NCI-H748 treated with DMSO at 0.1 percent for 48 hours (cell line): ENCODE results near the gene ALX3.

ENCODE experiments used
- DNase-seq: peaks from one replicate; lab custom pipeline; 2025; lab: John Stamatoyannopoulos, UW

ALX3 gene

GRCh38 chr1:110070671-110071242 is at the start of gene ALX3:
Gene ALX3 (minus strand): TSS chr1:110070672. CDS start chr1:110070612, 60 bp downstream.
- peak; percentile 19 for DNase-seq

DNA sequence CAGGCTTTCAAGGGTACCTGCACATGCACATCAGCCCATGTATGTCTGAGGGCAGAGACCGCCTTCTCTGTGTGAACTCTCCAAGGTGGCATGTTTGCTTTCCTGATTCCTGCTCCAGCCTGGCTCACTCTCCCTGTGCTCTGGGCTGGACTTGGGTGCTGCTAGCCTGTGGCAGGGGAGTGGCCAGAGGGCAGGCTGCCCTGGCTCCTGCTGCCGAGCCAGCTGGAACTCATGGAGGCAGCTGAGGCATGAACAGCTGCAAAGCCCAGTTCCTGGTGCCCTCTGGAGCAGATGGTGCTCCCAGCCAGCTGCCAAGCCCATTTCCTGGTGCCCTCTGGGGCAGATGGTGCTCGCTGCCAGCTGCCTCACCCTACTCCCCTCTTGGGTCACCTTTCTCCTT is 49.4 kb upstream of the ALX3 start:
- no peak for DNase-seq

GRCh38 chr1:110118636-110119396 is 48.3 kb upstream of the ALX3 start:
- no peak for DNase-seq

DNA sequence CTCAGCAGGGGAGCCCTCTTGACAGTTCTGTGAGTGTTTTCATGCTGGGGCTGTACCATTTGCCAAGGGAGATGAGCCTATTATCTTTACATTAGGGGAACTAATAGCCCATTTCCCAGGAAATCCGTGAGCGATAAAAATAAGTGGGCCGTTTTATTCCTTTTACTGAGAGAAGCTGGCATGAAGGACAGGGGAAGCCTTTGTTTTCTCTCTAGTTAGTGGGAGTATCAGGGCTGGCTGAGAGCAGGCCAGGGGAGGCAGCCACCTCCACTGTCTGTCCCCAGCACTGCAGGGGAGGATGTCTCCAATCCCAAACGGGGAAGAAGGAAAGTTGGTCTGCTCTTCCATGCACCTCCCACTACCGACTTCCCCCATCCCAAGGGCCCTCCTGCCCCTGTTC is 44.3 kb upstream of the ALX3 start:
- peak; percentile 71 for DNase-seq

GRCh38 chr1:110114173-110114572 is 43.7 kb upstream of the ALX3 start:
- no peak for DNase-seq

DNA sequence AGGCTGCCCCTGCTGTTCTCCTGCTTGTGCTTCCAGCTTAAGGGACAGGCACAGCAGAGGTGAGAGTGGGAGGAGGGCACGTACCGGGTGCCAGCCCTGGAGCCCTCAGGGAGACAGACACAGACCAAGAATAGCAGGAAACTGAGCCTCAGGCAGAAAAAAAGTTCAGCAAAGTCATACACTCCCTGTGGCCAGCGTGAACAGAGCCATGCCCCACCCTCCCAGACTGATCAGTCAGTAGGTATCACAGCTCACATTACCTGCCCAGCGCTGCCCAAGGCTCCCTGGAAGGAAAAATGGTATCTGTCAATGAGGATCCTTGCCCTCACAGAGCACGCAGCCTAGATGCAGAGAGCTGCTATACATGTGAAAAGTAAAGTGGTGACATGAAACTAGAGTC is 43.1 kb upstream of the ALX3 start:
- no peak for DNase-seq

GRCh38 chr1:110112656-110113055 is 42.2 kb upstream of the ALX3 start:
- DNase-seq, result no peak

GRCh38 chr1:110112143-110112542 is 41.7 kb upstream of the ALX3 start, which contains the start of gene UBL4B:
Gene UBL4B (plus strand): TSS chr1:110112443. CDS start chr1:110112535, 92 bp downstream.
- DNase-seq, result no peak

GRCh38 chr1:110111081-110111480 is 40.6 kb upstream of the ALX3 start:
- DNase-seq, result no peak

DNA sequence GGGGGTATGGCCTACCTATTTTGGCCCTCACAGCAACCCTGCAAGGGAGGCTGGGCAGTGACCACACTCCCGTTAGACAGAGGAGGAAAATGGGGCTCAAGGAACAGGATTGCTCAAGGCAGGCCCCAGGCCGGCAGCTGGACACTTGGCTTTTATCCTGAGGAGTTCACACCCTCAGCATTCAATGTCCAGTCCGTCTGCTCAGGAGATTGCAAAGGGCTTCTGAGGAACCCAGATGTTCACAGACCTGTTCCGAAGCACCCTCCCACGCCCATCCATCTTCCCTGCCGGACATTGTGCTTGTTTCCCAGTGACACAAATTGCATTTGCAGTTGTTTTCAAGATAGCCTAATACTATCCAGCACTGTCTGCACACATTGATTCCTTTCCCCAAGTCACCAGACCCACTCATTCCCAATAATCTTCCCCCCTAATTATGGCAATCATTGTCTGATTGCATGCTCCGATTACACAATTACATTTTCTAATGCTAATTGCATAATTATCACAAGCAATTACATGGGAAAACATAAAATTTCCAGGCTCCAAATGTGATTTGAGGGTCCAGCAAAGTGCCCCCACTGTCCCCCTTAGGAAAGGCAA is 37.5 kb upstream of the ALX3 start:
- DNase-seq, result no peak

GRCh38 chr1:110106013-110106941 is 35.8 kb upstream of the ALX3 start:
- peak; percentile 28 for DNase-seq

- no peak for DNase-seq
These were observed 31.6 kb upstream of the ALX3 start for GRCh38 chr1:110102081-110102480.

DNA sequence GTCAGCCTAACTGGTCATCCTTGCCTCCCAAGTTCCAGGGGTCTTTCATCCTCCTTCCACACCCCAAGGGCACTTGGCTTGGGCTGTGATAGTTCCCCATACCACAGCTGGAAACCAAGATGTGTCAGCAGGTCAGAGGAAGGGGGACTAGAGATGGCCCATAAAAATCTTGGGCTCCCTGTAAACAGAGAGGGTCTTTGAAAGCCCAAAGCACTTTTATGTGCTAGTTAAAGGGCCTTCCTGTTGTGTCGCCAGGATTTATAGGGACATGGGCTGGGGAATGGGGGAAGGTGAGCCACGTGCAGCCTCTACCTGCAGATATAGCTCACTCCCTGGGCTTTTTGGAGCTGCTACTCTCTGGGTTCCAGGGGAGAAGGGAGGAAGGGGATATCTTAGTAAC is 29.9 kb upstream of the ALX3 start:
- no peak for DNase-seq

DNA sequence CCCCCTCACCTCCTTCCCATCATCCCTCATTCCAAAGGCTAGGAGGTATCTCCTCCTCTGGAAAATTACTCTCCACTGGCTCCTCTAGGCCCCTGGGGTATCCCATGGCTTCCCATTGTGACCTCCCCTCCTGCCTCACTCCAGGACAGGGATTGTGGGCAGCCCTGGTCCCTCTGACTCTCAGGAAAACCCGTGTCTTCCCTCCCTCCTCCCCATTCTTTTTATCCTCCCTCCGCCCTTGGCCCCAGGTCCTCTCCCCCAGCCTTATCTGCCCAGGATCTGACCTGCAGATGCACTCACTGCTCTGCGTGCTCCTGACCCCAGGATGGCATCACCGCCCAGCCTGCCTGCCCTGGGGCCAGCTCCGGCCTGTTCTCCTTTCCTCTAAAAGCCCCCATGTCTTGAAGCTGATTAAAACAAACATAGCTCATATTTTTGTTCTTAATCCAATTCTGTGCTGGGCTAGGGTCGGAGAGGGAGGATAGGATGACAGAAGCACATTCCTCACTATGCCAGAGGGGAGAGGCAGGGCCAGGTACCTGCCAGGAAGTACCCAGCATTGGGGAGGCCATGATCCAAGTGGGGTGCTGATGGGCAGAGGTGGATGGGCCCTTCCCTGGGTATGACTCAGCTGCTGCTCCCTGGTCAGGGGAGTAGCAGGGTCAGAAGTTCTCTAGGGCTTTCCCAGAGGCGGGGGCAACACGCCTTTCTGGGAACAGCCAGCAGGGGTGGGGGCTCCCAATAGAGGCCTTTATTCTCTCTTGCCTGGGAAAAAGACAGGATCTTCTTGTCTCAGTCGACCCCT is 28.0 kb upstream of the ALX3 start:
- no peak for DNase-seq

GRCh38 chr1:110097507-110098221 is 27.2 kb upstream of the ALX3 start:
- no peak for DNase-seq

- no peak for DNase-seq
These were observed 24.6 kb upstream of the ALX3 start for GRCh38 chr1:110094931-110095654.

- DNase-seq, result no peak
These were observed 22.5 kb upstream of the ALX3 start for GRCh38 chr1:110092991-110093390.

GRCh38 chr1:110091791-110092190 is 21.3 kb upstream of the ALX3 start:
- DNase-seq, result no peak

DNA sequence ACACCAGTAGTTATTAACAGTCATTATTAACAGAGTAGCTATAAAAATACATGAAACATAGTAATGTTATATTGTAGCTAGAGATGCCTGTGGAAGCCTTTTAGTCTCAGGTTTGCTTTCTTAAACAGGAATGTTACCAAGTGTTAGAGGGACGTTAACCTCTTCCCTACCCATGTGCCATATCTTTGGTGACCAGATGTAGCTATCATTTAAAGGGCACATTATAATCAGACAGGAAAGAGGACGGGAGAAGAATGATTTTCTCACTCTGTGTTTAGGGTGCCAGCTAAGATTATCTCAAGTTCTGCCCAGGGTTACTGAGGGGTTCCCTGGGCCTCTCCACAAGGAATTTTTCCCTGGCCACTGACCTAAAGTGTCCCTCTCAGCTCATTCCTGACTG is 20.9 kb upstream of the ALX3 start:
- DNase-seq, result no peak
